Endodermal cell (in vitro differentiated cells): ENCODE measurements around the gene PLCB4. TPM values are rescaled to one million over a fixed set of nuclear protein-coding genes. Genes with fewer than 3 reads are reported as not detected.

Experiments
- DNase-seq: peaks from one replicate; pipeline ENCODE4 v3.0.0-alpha.2; 2017
- H3K27ac ChIP-seq: 2 replicates; pipeline ENCODE4 v1.5.1; 2013; ENCODE audit warnings: mild to moderate bottlenecking, low read depth, low read length, moderate library complexity
- H3K27me3 ChIP-seq: 2 replicates; pipeline ENCODE4 v1.6.1; 2013; ENCODE audit warnings: mild to moderate bottlenecking, low read length, moderate library complexity; ENCODE audit not compliant: insufficient read depth, control insufficient read depth, poor library complexity, severe bottlenecking
- H3K36me3 ChIP-seq: 2 replicates; pipeline ENCODE4 v1.7.0; 2013; ENCODE audit warnings: mild to moderate bottlenecking, low read length, moderate library complexity; ENCODE audit not compliant: control insufficient read depth, insufficient read depth
- H3K4me1 ChIP-seq: one replicate; pipeline ENCODE4 v1.7.0; 2013; ENCODE audit warnings: low read length; ENCODE audit not compliant: control insufficient read depth, insufficient read depth
- H3K4me3 ChIP-seq: 2 replicates; pipeline ENCODE4 v1.5.1; 2013; ENCODE audit warnings: mild to moderate bottlenecking, low read length, moderate library complexity
- H3K9ac ChIP-seq: 2 replicates; pipeline ENCODE4 v1.6.1; 2013; ENCODE audit warnings: mild to moderate bottlenecking, low read length, moderate library complexity; ENCODE audit not compliant: poor library complexity, severe bottlenecking; ENCODE audit errors: extremely low read depth
- H3K9me3 ChIP-seq: 2 replicates; pipeline ENCODE4 v1.6.1; 2013; ENCODE audit warnings: mild to moderate bottlenecking, low read length, moderate library complexity; ENCODE audit not compliant: control insufficient read depth
- H3K27ac Mint-ChIP-seq: 2 replicates; pipeline ENCODE4 v1.8.0; 2020; ENCODE audit warnings: mixed read lengths
- H3K27me3 Mint-ChIP-seq: 2 replicates; pipeline ENCODE4 v1.8.0; 2021; ENCODE audit warnings: mild to moderate bottlenecking, mixed read lengths; ENCODE audit not compliant: insufficient read depth
- H3K36me3 Mint-ChIP-seq: 2 replicates; pipeline ENCODE4 v1.8.0; 2020; ENCODE audit warnings: low read depth, mixed read lengths
- H3K4me1 Mint-ChIP-seq: 2 replicates; pipeline ENCODE4 v1.8.0; 2020; ENCODE audit warnings: mixed read lengths
- H3K4me3 Mint-ChIP-seq: 2 replicates; pipeline ENCODE4 v1.8.0; 2020; ENCODE audit warnings: mild to moderate bottlenecking, moderate library complexity, mixed read lengths
- H3K9me3 Mint-ChIP-seq: 2 replicates; pipeline ENCODE4 v1.8.0; 2020; ENCODE audit warnings: mild to moderate bottlenecking, mixed read lengths
- WGBS, 2 experiments: methylation state at CpG; one replicate each; pipeline versions ENCODE4 v1.1.5 to v1.1.7; 2013; ENCODE audit warnings: missing lambda C conversion rate in 2 of 2, mixed read lengths in 1 of 2; ENCODE audit not compliant: insufficient coverage in 1 of 2, insufficient read length in 1 of 2; 5-methylcytosine and 5-hydroxymethylcytosine counted together
- total RNA-seq, 2 donors: library from RNA; stranded (reverse); fragmentation: NEBNext Ultra II Directional in 1 of 2; extraction: Animal tissue kit (Norgen Biotek cat#: 25700) in 1 of 2; gene quantifications; 2 replicates in 1 of 2; 3 replicates in 1 of 2; pipeline ENCODE4 v1.2.1, GENCODE V29; 2021
- TF ChIP-seq, protein P1 (sequence below): fragments of 200-600 bp; sonication (generic); conservative IDR thresholded peaks from 2 replicates; pipeline ENCODE4 v1.5.0; 2021; ENCODE audit warnings: antibody characterized with exemption, mild to moderate bottlenecking

PLCB4 gene
- total RNA-seq, 2 donors from 2014 or later: 14.4 to 14.6 TPM

GRCh38 chr20:9114709-9115108 lies 45.8 kb downstream of the PLCB4 start:
- Mint-ChIP-seq H3K36me3 (no peaks in the 10 kb centered on the region), H3K9me3 (no peaks in the 10 kb centered on the region), H3K4me1 (peaks cover 4% of the 10 kb centered on the region), H3K4me3 (no peak overlapping the region), H3K27ac (peak overlapping the region; percentile 66), H3K27me3 (no peaks in the 10 kb centered on the region)
- H3K9me3 ChIP-seq: no peaks in the 10 kb centered on the region
- no peak overlapping the region for H3K27ac ChIP-seq
- H3K4me1 ChIP-seq: no peaks in the 10 kb centered on the region
- no peaks in the 10 kb centered on the region for H3K27me3 ChIP-seq
- H3K36me3 ChIP-seq: no peaks in the 10 kb centered on the region
- 91 to 96% methylated on average over 4 of the region's 4 CpGs for WGBS, 2 experiments
- no peak overlapping the region for H3K4me3 ChIP-seq
- no peak overlapping the region for H3K9ac ChIP-seq
- TF ChIP-seq, protein P1, sequence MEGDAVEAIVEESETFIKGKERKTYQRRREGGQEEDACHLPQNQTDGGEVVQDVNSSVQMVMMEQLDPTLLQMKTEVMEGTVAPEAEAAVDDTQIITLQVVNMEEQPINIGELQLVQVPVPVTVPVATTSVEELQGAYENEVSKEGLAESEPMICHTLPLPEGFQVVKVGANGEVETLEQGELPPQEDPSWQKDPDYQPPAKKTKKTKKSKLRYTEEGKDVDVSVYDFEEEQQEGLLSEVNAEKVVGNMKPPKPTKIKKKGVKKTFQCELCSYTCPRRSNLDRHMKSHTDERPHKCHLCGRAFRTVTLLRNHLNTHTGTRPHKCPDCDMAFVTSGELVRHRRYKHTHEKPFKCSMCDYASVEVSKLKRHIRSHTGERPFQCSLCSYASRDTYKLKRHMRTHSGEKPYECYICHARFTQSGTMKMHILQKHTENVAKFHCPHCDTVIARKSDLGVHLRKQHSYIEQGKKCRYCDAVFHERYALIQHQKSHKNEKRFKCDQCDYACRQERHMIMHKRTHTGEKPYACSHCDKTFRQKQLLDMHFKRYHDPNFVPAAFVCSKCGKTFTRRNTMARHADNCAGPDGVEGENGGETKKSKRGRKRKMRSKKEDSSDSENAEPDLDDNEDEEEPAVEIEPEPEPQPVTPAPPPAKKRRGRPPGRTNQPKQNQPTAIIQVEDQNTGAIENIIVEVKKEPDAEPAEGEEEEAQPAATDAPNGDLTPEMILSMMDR: no peak
- no peak for DNase-seq

- H3K4me1 Mint-ChIP-seq: peaks cover 4% of the 10 kb centered on the region
- 71 to 95% methylated on average over 1 to 3 of the region's 3 CpGs for WGBS, 2 experiments
- DNase-seq: no peak
- Histone ChIP-seq H3K9me3 (no peaks in the 10 kb centered on the region), H3K36me3 (no peaks in the 10 kb centered on the region), H3K27me3 (no peaks in the 10 kb centered on the region), H3K9ac (no peak overlapping the region), H3K4me3 (no peak overlapping the region), H3K27ac (no peak overlapping the region), H3K4me1 (no peaks in the 10 kb centered on the region)
- no peak overlapping the region for H3K27ac Mint-ChIP-seq
- no peaks in the 10 kb centered on the region for H3K9me3 Mint-ChIP-seq
- TF ChIP-seq, protein P1: no peak
- no peaks in the 10 kb centered on the region for H3K27me3 Mint-ChIP-seq
- H3K36me3 Mint-ChIP-seq: no peaks in the 10 kb centered on the region
- H3K4me3 Mint-ChIP-seq: no peak overlapping the region
These were observed 48.7 kb downstream of the PLCB4 start for GRCh38 chr20:9117548-9117947.

- Mint-ChIP-seq H3K36me3 (no peaks in the 10 kb centered on the region), H3K4me3 (no peak overlapping the region), H3K27ac (no peak overlapping the region), H3K4me1 (peaks cover under 1% of the 10 kb centered on the region), H3K9me3 (no peaks in the 10 kb centered on the region), H3K27me3 (no peaks in the 10 kb centered on the region)
- no peaks in the 10 kb centered on the region for H3K9me3 ChIP-seq
- H3K4me3 ChIP-seq: no peak overlapping the region
- WGBS, 2 experiments: 96 to 100% methylated on average over 3 to 7 of the region's 7 CpGs
- H3K4me1 ChIP-seq: no peaks in the 10 kb centered on the region
- DNase-seq: no peak
- H3K27me3 ChIP-seq: no peaks in the 10 kb centered on the region
- no peak overlapping the region for H3K27ac ChIP-seq
- H3K9ac ChIP-seq: no peak overlapping the region
- TF ChIP-seq, protein P1: no peak
- no peaks in the 10 kb centered on the region for H3K36me3 ChIP-seq
These were observed 50.9 kb downstream of the PLCB4 start for GRCh38 chr20:9119776-9120175.
